HCT116 (cell line): ENCODE results near the gene PRSS36. TPM values are rescaled to one million over a fixed set of nuclear protein-coding genes. Genes with fewer than 3 reads are reported as not detected.

Experiments used
- ATAC-seq: fragments of 200-7000 bp; cut with Tn5 transposase; 2 replicates; pipeline ENCODE4 v1.9.1; 2020; ENCODE audit warnings: mild to moderate bottlenecking, moderate library complexity
- BruUV-seq: library from RNA; stranded (reverse); fragments of 400-500 nt; replicated peaks from 2 replicates; lab custom pipeline; 2021; lab: Mats Ljungman, UMichigan
- CTCF ChIA-PET: fragments of 300-600 bp; sonication (Branson Sonifier 250); formaldehyde crosslinking; loops from one replicate; lab custom pipeline; 2021; ENCODE audit warnings: antibody characterized with exemption; lab: Charles Lee
- POLR2A ChIA-PET: fragments of 300-600, 350-600 bp; sonication (Branson Sonifier 250); formaldehyde crosslinking; loops from one replicate; lab custom pipeline; 2021; ENCODE audit warnings: antibody characterized with exemption; lab: Charles Lee
- RAD21 ChIA-PET, 2 experiments: fragments of 300-600 bp; sonication (Branson Sonifier 250); formaldehyde crosslinking; loops; one replicate each; lab custom pipeline; 2023; ENCODE audit warnings: low total read pairs in 2 of 2; ENCODE audit not compliant: uncharacterized antibody in 2 of 2, unreplicated experiment in 2 of 2, low non-redundant PET in 1 of 2; lab: Charles Lee
- DNase-seq: peaks from one replicate; pipeline ENCODE4 v3.0.0-alpha.2; 2010; ENCODE audit warnings: low read depth, low spot score
- H2AFZ ChIP-seq: fragments of 200-600 bp; shearing (Covaris generic), sonication (generic); 2 replicates; pipeline ENCODE4 v1.6.1; 2017; ENCODE audit warnings: low read depth, mixed run types, mixed read lengths, antibody characterized with exemption, low read length; ENCODE audit not compliant: poor library complexity, severe bottlenecking
- H3K27ac ChIP-seq: 2 replicates; pipeline ENCODE4 v1.5.1; 2012; ENCODE audit warnings: low read depth, low read length
- H3K27me3 ChIP-seq: fragments of 200-600 bp; sonication (generic); 2 replicates; pipeline ENCODE4 v1.6.1; 2016; ENCODE audit warnings: mixed run types, low read length, mixed read lengths; ENCODE audit not compliant: insufficient read depth
- H3K36me3 ChIP-seq, 2 experiments: fragments of 200-500 bp in 1 of 2; fragments of 200-600 bp in 1 of 2; sonication (Bioruptor generic) in 1 of 2; sonication (generic) in 1 of 2; 2 replicates each; pipeline versions ENCODE4 v1.5.1 to v1.6.1; 2014 to 2016; ENCODE audit warnings: low read length in 2 of 2, inconsistent platforms in 1 of 2, mixed read lengths in 1 of 2, mixed run types in 1 of 2; ENCODE audit not compliant: insufficient read depth in 2 of 2, control insufficient read depth in 1 of 2
- H3K4me1 ChIP-seq, 2 experiments: fragments of 200-600 bp in 1 of 2; sonication (generic) in 1 of 2; 2 replicates each; pipeline versions ENCODE4 v1.5.1 to v1.6.1; 2012 to 2017; ENCODE audit warnings: low read length in 2 of 2, inconsistent platforms in 1 of 2, mild to moderate bottlenecking in 1 of 2, mixed read lengths in 1 of 2, mixed run types in 1 of 2, moderate library complexity in 1 of 2; ENCODE audit not compliant: insufficient read depth in 2 of 2, control insufficient read depth in 1 of 2
- H3K4me2 ChIP-seq: fragments of 200-600 bp; sonication (generic); 2 replicates; pipeline ENCODE4 v1.6.1; 2017; ENCODE audit warnings: mixed run types, low read length, mixed read lengths
- H3K4me3 ChIP-seq, 2 experiments: fragments of 200-600 bp in 1 of 2; sonication (generic) in 1 of 2; replicated peaks in 1 of 2; 2 replicates each; pipeline ENCODE4 v1.5.1; 2011 to 2016; ENCODE audit warnings: low read length in 2 of 2, control low read depth in 1 of 2, low read depth in 1 of 2, mild to moderate bottlenecking in 1 of 2, mixed read lengths in 1 of 2, mixed run types in 1 of 2
- H3K79me2 ChIP-seq: fragments of 200-600 bp; sonication (generic); 2 replicates; pipeline ENCODE4 v1.6.1; 2017; ENCODE audit warnings: mild to moderate bottlenecking, mixed run types, low read length, moderate library complexity, mixed read lengths; ENCODE audit not compliant: insufficient read depth
- H3K9ac ChIP-seq: fragments of 200-600 bp; sonication (generic); 2 replicates; pipeline ENCODE4 v1.6.1; 2016; ENCODE audit warnings: low read length, mixed read lengths
- H3K9me2 ChIP-seq: fragments of 200-600 bp; sonication (generic), shearing (Covaris generic); 2 replicates; pipeline ENCODE4 v1.6.1; 2017; ENCODE audit warnings: mixed run types, mild to moderate bottlenecking, moderate library complexity; ENCODE audit not compliant: insufficient read depth
- H3K9me3 ChIP-seq, 2 experiments: fragments of 200-500 bp in 1 of 2; fragments of 200-600 bp in 1 of 2; sonication (Bioruptor generic) in 1 of 2; sonication (generic) in 1 of 2; 2 replicates each; pipeline ENCODE4 v1.6.1; 2014 to 2017; ENCODE audit warnings: low read length in 2 of 2, mixed read lengths in 2 of 2, inconsistent platforms in 1 of 2, low read depth in 1 of 2, mild to moderate bottlenecking in 1 of 2, mixed run types in 1 of 2, moderate library complexity in 1 of 2; ENCODE audit not compliant: control insufficient read depth in 1 of 2, insufficient read depth in 1 of 2
- H4K20me1 ChIP-seq: fragments of 200-600 bp; sonication (generic), shearing (Covaris generic); 2 replicates; pipeline ENCODE4 v1.6.1; 2017; ENCODE audit warnings: mixed run types, mild to moderate bottlenecking, moderate library complexity; ENCODE audit not compliant: insufficient read depth
- ATF3 ChIP-seq: IDR thresholded peaks from 2 replicates; pipeline ENCODE4 v1.6.1; 2012
- CBX3 ChIP-seq: IDR thresholded peaks from 2 replicates; pipeline ENCODE4 v1.6.1; 2012; ENCODE audit warnings: low read depth
- CEBPB ChIP-seq: IDR thresholded peaks from 2 replicates; pipeline ENCODE4 v1.6.1; 2012; ENCODE audit warnings: low read depth
- CTCF ChIP-seq, 3 experiments: fragments of 200-600 bp in 1 of 3; sonication (generic) in 1 of 3; IDR thresholded peaks in 2 of 3; conservative IDR thresholded peaks in 1 of 3; 2 replicates each; pipeline ENCODE4 v1.5.1; 2012 to 2017; ENCODE audit warnings: low read depth in 2 of 3, low read length in 2 of 3, antibody characterized with exemption in 1 of 3, borderline replicate concordance in 1 of 3, control low read depth in 1 of 3, mild to moderate bottlenecking in 1 of 3, mixed read lengths in 1 of 3, mixed run types in 1 of 3, moderate library complexity in 1 of 3; ENCODE audit not compliant: insufficient read depth in 1 of 3
- EGR1 ChIP-seq: IDR thresholded peaks from 2 replicates; pipeline ENCODE4 v1.6.1; 2012; ENCODE audit warnings: low read depth
- ELF1 ChIP-seq: IDR thresholded peaks from 2 replicates; pipeline ENCODE4 v1.6.1; 2012; ENCODE audit warnings: low read depth, borderline replicate concordance
- EZH2phosphoT487 ChIP-seq: fragments of 200-600 bp; IDR thresholded peaks from 2 replicates; pipeline ENCODE4 v1.6.1; 2018; ENCODE audit warnings: antibody characterized with exemption, borderline replicate concordance
- FOSL1 ChIP-seq: IDR thresholded peaks from 2 replicates; pipeline ENCODE4 v1.6.1; 2012; ENCODE audit warnings: low read depth
- JUND ChIP-seq: IDR thresholded peaks from 2 replicates; pipeline ENCODE4 v1.6.1; 2012
- POLR2AphosphoS5 ChIP-seq: IDR thresholded peaks from 2 replicates; pipeline ENCODE4 v1.6.1; 2011; ENCODE audit warnings: mild to moderate bottlenecking, low read depth, low read length, moderate library complexity
- SIN3A ChIP-seq: IDR thresholded peaks from 2 replicates; pipeline ENCODE4 v1.6.1; 2012; ENCODE audit warnings: low read depth
- SP1 ChIP-seq: IDR thresholded peaks from 2 replicates; pipeline ENCODE4 v1.6.1; 2012; ENCODE audit warnings: low read depth
- TCF7L2 ChIP-seq: IDR thresholded peaks from 2 replicates; pipeline ENCODE4 v1.7.0; 2011; ENCODE audit warnings: borderline replicate concordance, inconsistent platforms; ENCODE audit not compliant: insufficient read depth, insufficient read length; ENCODE audit errors: extremely low read depth
- ZBTB33 ChIP-seq: IDR thresholded peaks from 2 replicates; pipeline ENCODE4 v1.6.1; 2011; ENCODE audit warnings: mild to moderate bottlenecking, low read length, moderate library complexity; ENCODE audit not compliant: insufficient replicate concordance; ENCODE audit errors: extremely low read depth
- ZNF274 ChIP-seq: fragments of 200-500 bp; sonication (Bioruptor generic); IDR thresholded peaks from 2 replicates; pipeline ENCODE4 v1.6.1; 2014; ENCODE audit warnings: mild to moderate bottlenecking, low read depth, low read length, inconsistent platforms
- intact Hi-C: fragments of 100-400 bp; cut with micrococcal nuclease; formaldehyde crosslinking; loops from 2 replicates; pipeline ENCODE4 v1.10.0; 2022
- total RNA-seq: library from RNA; stranded (reverse); gene quantifications from one replicate; pipeline ENCODE4 v1.2.1, GENCODE V29; 2021; ENCODE audit not compliant: unreplicated experiment

Gene PRSS36
- total RNA-seq, 1 experiment from 2014 or later, result not detected

GRCh38 chr16:31191697-31192428, 42.0 kb upstream of the PRSS36 start:
- no peak for DNase-seq
- Histone ChIP-seq H2AFZ (no peak overlapping the region), H4K20me1 (peaks cover 74% of the 10 kb centered on the region), H3K4me1 (no peaks in the 10 kb centered on the region), H3K79me2 (peaks cover 99% of the 10 kb centered on the region), H3K9ac (no peak overlapping the region), H3K4me3 (no peak overlapping the region), H3K36me3 (peaks cover 88 to 98% of the 10 kb centered on the region in 2 experiments), H3K4me2 (no peak overlapping the region), H3K27me3 (no peaks in the 10 kb centered on the region), H3K27ac (no peak overlapping the region), H3K9me2 (no peaks in the 10 kb centered on the region), H3K9me3 (no peaks in the 10 kb centered on the region)
- ATAC-seq, result no peak
- RAD21 ChIA-PET, result no interaction called here
- POLR2A ChIA-PET, result no interaction called here
- BruUV-seq, result no TSS peak
- TF ChIP-seq POLR2AphosphoS5, result peak; percentile 29
- no peak for TF ChIP-seq SP1
- intact Hi-C loops, result no loop called here
- CTCF ChIA-PET, result no interaction called here

- peaks cover 99% of the 10 kb centered on the region for H3K79me2 ChIP-seq
- H2AFZ ChIP-seq, result no peak overlapping the region
- H3K4me1 ChIP-seq, result no peaks in the 10 kb centered on the region
- no peaks in the 10 kb centered on the region for H3K9me2 ChIP-seq
- no peaks in the 10 kb centered on the region for H3K9me3 ChIP-seq
- TF ChIP-seq CEBPB (no peak), SP1 (no peak), EZH2phosphoT487 (no peak), EGR1 (no peak), TCF7L2 (no peak), ATF3 (no peak), ZBTB33 (no peak), ZNF274 (no peak), JUND (no peak), SIN3A (no peak), CBX3 (no peak), CTCF (IDR thresholded peaks at IDR 0.05 in 2 of 3, conservative IDR thresholded peaks at IDR 0.05 in 1 of 3; ENCODE audit: borderline replicate concordance in 1 of 3, insufficient read depth in 1 of 3, low read depth in 2 of 3, low read length in 2 of 3) (no peak), ELF1 (no peak), FOSL1 (no peak)
- DNase-seq (no peak), ATAC-seq (no peak)
- ChIA-PET CTCF (no interaction called here), RAD21 (no interaction called here), POLR2A (interaction anchor here (2.3 kb wide), 1 partner anchor 11 kb away, joined by 11 read pairs; the partner anchor contains the start of gene FUS)
- H3K27ac ChIP-seq, result no peak overlapping the region
- no TSS peak for BruUV-seq
- no peak overlapping the region for H3K4me3 ChIP-seq
- H3K9ac ChIP-seq, result no peak overlapping the region
- no peak overlapping the region for H3K4me2 ChIP-seq
- intact Hi-C loops, result no loop called here
- H4K20me1 ChIP-seq, result peaks cover 84% of the 10 kb centered on the region
- H3K27me3 ChIP-seq, result no peaks in the 10 kb centered on the region
- H3K36me3 ChIP-seq, result peaks cover 94 to 98% of the 10 kb centered on the region in 2 experiments
These were observed 41.1 kb upstream of the PRSS36 start for GRCh38 chr16:31190818-31191444.
